GM10847 (cell line): Measurements from ENCODE around the gene CAMK1D.

ENCODE experiments used
- POLR2A ChIP-seq: IDR thresholded peaks from 2 replicates; pipeline ENCODE4 v1.6.1; 2011; ENCODE audit not compliant: insufficient read length; ENCODE audit errors: extremely low read depth

The CAMK1D gene

DNA sequence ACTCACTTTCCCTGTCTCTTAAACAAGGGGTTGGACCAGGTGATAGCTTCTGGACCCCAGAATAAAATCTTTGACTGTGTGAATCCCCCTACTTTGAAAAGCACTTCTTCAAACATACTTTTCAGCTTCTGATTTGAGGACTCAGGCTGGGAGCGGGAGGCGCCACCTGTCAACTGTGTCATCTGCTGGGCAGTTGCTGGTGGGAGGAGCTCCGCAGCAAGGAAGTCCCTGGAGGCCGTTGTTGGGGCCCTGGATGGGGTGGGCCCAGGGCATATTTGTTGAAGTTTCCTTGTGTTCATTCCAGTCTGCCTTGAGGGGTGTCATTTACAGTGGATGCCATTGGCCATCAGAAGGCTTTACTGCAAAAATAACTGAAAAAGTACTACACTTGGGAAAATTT lies 454.4 kb downstream of the CAMK1D start:
- TF ChIP-seq POLR2A: no peak

DNA sequence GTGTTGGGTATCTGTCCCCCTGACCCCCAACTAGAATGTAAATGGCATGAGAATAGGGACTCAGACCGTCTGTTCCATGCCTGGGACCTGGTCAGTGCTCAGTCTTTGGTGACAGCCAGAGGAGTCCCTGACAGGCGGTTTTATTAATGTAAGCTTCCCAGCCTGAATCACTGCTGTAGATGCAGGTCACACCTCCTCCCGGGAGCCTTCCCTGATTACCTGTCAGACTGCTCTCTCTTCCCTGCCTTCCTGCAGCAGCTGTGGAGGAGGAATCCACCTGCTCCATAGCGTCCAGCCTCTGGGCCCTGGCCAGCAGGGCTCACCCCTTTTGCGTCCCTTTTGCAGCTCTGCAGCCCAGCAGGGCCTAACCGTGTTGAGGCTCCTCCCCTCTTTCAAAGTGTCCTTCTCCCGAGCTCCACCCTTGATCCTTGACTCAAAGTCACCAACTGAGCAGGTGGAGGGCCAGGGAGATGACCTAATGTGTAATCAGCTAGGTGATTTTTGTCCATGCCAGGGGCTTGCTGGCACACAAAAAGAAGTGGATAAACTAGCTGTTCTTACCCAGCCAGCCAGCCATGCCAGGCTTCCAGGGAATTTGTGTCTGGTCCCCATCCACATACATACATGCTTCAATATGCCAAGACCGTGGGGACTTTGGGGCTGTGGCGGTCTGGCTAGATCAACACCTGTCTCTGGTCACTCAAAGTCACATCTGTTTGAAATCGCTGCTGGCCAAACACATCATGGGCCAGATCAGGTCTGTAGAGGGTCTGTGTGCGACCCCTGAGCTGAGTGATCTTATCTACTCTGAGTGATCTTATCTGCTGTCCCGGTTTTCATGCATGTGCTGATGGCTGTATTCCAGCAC lies 457.1 kb downstream of the CAMK1D start:
- no peak for TF ChIP-seq POLR2A

DNA sequence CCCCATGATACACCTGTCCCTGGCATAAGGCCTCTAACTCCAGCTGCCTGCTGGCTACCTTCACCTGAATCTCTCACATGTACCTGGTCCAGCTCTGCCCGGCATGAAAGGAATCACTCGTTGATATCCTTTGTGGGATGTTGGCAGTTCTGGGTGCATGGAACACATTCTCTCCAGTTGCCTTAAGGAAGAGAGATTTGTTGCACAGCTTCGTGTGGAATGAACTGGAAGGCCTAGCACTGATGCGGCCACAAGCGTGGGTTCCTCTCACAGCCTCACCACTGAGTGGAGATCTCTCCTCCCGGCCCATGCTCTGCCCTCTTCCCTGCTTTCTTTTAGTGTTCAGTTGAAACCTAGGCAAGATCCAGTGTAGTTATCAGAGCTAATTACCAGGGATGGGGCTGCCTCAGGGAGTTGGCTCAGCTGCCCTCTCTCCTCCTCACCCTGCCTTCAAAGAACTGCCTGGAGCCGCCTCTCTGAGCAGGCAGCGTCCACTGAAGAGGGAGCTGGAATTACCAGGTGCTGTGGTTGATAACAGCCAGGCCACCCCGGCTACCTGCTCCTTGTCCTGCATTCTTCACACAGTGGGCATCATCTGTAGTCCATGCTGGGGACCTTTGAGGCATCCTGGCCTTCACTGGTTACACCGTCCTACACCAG lies 457.9 kb downstream of the CAMK1D start:
- no peak for TF ChIP-seq POLR2A

DNA sequence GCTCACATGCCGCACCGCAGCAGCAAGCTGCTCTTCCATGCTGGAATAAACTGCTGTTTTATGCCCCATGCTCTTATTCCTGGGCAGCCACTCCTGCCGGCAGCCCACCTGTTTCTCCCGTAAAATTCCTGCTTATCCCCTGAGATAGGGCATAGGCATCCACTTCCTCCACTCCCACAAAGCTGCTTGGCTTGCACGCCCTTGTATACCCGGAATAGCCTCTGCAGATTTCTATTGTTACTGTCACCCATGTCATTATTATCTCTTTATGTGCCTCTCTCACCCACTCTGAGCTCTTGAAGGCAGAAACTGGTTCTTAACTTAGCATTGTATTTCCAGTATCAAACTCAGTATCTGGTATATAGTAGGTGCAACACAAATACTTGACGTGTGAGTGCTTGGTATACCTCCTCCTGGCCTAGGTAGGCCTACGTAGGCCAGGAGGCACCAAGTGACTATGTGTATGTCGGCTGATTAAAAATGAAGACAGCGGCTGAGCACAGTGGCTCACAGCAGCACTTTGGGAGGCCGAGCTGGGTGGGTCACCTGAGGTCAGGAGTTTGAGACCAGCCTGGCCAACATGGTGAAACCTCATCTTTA lies 458.8 kb downstream of the CAMK1D start:
- no peak for TF ChIP-seq POLR2A

DNA sequence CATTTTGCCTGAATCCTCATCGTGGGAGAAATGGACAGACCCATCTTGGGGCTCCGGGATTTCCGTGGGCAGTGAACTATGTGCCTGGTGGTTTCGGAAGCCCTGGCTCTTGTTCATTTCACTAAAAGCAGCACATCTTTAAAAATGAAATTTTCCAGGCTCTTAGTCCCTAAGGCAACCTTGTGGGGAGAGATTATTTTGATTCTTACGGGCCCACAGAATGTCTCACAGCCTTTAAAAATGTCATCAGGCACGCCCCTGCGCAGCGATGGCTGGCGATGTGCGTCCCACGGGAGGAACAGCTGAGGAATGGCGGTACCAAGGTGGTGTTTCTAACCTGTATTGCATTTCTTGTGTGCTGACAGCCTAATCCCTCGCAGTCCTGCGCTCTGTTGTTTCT lies 462.5 kb downstream of the CAMK1D start:
- TF ChIP-seq POLR2A: no peak

DNA sequence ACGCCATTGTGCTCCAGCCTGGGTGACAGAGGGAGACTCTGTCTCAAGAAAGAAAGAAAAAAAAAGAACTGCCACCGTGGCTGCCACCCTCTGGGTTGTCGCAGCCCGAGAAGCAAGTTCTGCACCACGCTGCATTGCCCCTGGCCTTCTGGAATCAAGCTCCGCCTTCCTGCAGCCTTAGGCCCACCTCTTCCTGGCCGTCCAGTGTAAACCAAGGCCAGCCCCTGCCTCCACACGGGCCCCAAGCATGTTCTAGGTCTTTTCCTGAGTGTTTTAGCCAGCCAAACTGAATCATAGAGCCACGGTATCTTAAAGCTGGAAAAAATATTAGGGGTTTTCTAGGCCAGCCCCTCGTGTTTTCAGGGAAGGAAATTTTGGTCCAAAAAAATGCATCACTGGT lies 463.2 kb downstream of the CAMK1D start:
- no peak for TF ChIP-seq POLR2A

DNA sequence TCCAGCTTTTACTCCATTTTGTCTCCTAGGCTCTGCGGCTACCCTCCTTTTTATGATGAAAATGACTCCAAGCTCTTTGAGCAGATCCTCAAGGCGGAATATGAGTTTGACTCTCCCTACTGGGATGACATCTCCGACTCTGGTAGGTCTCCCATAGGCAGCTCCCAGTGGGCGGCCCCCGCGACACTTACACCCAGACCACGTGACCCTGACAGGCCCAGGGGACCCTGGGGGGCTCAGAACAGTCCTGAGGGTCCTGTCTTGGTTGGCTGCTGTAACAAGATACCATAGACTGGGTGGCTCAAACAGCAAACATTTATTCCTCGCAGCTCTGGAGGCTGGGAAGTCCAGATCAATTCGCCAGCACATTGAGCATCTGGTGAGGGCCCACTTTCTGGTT lies 464.8 kb downstream of the CAMK1D start:
- no peak for TF ChIP-seq POLR2A

DNA sequence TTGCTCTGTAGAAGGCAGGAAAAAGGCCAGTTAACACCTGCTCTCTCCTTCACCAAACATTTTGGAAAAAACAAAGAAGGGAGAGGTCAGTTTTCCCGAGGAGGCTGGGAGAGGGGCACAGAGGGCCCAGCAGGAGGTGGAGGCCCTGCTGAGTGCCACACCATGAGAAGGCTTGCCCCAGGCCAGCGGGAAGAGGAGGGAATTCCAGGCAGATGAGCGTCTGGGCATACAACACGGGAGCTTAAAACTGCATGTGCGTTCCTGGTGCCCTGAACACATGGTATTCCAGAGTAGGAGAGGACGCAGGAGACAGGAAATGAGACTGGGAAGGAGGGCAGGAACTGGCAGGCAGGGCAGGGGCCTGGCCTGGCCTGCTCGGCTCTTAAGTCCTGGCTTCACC lies 469.7 kb downstream of the CAMK1D start:
- no peak for TF ChIP-seq POLR2A

DNA sequence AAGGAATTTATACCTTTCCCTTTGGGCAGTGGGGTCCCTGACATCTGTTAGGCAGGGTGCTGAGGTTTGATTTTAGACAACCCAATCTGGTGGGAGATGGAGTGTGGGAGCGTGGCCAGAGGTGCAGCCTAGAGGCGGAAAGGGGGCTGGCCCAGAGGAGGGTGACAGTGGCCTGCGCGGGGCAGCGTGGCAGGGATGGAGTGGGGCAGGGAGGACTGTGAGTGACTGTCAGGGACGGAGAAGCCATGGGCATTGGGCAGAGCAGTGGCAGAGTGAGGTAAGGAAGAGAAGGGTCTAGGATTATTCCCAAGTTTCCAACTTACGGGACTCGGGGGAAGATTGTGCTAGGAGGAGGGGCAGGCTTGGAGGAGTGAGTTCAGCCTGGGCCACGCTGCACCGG lies 470.3 kb downstream of the CAMK1D start:
- TF ChIP-seq POLR2A: no peak

DNA sequence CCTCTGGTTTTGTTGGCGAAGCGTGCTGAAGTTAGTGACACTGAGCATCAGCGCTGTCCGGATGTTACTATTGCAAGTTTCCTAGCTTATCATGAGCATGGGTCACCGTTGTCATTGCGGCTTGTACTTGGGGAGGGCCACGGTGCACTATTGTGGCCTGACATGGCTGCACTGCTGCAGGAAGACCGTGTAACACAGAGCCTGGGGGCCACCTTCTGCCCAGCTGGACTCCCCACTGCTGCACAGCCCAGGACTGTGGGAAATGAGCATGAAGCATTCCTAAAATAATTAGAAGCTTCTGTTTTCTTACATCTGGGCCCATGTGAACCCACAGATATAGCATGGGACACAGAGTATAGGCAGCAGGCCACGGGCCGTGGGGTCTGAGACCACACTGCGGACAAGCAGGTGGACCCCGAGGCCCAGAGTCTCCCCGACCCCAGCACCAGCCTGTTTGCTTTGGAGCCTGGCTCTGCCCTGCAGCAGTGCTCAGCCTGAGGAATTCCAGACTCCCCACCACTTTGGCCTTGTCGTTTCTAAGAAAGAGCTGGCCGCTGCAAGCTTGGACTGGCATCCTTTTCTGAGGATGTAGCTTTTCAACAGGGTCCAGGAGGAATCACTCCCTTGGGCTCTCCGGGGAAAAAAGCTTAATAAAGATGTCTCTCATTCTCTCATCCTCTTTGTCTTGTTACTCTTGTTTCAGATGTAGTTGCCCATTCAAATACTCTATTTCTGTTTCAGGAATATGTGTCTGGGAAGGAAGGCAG lies 473.0 kb downstream of the CAMK1D start:
- TF ChIP-seq POLR2A: no peak

DNA sequence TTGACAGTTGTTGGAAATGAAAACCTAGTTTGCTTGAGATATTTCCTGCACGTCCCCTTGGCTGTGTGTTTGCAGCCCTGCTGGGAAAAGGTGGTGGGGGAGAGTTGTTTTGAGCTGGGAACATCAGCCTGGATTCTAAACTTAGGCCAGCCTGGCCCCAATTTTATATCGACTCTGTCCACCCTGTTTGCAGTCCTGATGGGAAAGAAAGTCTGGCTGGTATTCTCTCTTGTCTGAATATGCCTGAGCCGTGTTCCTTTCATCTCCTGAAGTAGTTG lies 473.5 kb downstream of the CAMK1D start:
- no peak for TF ChIP-seq POLR2A

DNA sequence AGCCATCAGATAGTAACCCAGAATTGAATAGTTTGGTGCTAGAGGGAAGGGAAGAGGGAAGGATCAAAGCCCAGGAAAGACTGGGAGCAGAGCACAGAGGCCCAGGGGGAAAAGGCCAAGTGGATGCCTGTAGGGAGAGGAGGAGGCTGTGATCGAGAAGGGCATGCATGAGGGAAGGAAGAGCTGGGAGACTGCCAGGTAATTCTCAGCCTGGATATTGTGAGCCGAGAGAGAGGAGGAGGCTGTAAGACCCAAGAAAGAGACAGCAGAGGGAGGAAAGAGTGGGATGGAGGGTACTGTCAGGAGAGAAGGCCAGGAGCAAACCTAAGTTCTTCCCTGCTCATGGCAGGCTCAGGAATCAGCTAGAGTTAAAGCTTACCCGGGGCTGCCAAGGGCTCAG lies 474.0 kb downstream of the CAMK1D start:
- TF ChIP-seq POLR2A: no peak

DNA sequence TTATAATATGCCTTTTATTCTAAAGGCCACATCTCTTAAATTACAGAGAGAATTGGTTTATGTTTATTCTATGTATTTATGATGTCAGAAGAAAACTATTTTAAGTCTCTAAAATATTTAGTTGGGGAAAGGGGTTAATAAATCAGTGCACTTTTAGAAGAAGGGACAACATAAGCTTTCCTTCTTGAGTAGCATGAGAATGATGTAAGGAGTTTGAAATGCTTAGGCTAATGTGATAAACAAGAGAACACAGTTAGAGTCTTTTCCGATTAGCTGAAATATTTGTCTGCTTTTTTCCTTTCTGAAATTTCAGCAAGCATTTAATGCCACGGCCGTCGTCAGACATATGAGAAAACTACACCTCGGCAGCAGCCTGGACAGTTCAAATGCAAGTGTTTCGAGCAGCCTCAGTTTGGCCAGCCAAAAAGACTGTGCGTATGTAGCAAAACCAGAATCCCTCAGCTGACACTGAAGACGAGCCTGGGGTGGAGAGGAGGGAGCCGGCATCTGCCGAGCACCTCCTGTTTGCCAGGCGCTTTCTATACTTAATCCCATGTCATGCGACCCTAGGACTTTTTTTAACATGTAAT lies 476.0 kb downstream of the CAMK1D start:
- no peak for TF ChIP-seq POLR2A

DNA sequence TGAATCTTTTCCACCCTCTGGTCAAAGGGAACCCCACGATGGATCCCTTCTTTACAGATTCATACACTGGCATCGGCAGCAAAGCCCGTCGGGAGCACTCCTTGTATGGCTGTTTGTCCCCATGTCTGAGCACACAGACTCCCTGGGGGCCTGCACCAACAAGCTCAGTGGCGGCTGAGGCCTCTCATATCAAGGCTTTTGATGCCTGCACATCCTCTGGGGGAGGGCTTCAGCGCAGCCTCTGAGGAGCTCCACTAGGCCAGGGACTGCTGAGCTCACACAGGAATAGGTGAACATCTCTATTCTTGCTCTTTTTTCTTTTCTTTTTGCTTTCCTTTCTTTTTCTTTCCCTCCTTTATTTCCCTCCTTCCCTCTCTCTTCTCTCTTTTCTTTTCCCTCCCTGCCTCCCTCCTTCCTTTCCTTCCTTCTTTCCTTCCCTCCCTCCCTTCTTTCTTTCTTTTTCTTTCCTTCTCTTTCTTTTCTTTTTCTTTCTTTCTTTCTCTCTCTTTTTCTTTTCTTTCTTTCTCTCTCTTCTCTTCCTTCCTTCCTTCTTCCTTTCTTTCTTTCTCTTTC lies 477.5 kb downstream of the CAMK1D start:
- TF ChIP-seq POLR2A: no peak

DNA sequence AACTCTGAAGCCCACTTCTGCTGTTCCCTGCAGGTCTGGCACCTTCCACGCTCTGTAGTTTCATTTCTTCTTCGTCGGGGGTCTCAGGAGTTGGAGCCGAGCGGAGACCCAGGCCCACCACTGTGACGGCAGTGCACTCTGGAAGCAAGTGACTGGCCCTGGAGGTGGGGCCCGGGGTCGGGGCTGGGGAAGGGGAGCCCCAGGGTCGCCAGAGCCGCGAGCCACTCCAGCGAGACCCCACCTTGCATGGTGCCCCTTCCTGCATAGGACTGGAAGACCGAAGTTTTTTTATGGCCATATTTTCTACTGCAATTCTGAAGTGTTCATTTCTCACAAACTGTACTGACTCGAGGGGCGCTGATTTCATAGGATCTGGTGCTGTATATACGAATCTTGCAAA lies 479.4 kb downstream of the CAMK1D start:
- no peak for TF ChIP-seq POLR2A
